ENCODE results near the gene ZCRB1.

DNA sequence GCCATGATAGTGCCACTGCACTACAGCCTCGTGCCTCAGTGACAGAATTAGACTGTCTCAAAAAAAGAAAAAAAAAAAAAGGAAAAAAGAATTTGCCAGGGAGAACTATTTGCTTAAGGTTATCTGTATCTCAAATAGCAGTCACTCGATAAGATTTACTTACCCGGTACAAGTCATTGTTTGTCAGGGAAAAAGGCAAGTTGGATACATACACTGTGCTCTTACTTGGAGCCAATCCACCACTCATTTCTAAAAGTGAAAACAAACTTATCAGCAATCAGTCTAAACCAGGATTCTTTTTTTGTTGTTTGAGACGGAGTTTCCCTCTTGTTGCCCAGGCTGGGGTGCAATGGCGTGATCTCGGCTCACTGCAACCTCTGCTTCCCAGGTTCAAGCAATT, 2.0 kb downstream of the ZCRB1 start:
- TF ChIP-seq, protein P1, sequence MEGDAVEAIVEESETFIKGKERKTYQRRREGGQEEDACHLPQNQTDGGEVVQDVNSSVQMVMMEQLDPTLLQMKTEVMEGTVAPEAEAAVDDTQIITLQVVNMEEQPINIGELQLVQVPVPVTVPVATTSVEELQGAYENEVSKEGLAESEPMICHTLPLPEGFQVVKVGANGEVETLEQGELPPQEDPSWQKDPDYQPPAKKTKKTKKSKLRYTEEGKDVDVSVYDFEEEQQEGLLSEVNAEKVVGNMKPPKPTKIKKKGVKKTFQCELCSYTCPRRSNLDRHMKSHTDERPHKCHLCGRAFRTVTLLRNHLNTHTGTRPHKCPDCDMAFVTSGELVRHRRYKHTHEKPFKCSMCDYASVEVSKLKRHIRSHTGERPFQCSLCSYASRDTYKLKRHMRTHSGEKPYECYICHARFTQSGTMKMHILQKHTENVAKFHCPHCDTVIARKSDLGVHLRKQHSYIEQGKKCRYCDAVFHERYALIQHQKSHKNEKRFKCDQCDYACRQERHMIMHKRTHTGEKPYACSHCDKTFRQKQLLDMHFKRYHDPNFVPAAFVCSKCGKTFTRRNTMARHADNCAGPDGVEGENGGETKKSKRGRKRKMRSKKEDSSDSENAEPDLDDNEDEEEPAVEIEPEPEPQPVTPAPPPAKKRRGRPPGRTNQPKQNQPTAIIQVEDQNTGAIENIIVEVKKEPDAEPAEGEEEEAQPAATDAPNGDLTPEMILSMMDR (IDR thresholded peaks at IDR 0.05), result no peak
- TF ChIP-seq POLR2A (IDR thresholded peaks at IDR 0.05), result no peak
